GM12874 (cell line): ENCODE measurements around the gene ZIC5.

ENCODE experiments used
- TF ChIP-seq, protein P1 (sequence below): IDR thresholded peaks from 2 replicates; pipeline ENCODE4 v1.5.1; 2011; ENCODE audit warnings: low read depth, mild to moderate bottlenecking, control low read depth, low read length, moderate library complexity; ENCODE audit not compliant: insufficient read depth

The ZIC5 gene

DNA sequence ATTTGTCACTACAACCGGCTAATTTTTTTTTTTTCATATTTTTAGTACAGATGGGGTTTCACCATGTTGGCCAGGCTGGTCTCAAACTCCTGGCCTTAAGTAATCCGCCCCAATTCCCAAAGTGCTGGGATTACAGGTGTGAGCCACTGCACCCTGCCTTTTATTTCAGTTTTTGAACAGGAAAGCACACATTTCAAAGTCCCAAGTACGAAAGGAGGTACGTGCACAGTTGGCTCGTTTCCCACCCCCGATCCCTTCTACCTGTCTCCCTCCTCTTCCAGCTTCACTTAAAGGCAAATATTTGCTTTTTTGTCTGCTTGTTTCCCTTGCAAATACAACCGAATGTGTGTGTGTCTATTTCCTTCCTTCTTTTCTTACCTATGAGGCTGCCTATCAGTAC is 30.5 kb downstream of the ZIC5 start:
- TF ChIP-seq, protein P1, sequence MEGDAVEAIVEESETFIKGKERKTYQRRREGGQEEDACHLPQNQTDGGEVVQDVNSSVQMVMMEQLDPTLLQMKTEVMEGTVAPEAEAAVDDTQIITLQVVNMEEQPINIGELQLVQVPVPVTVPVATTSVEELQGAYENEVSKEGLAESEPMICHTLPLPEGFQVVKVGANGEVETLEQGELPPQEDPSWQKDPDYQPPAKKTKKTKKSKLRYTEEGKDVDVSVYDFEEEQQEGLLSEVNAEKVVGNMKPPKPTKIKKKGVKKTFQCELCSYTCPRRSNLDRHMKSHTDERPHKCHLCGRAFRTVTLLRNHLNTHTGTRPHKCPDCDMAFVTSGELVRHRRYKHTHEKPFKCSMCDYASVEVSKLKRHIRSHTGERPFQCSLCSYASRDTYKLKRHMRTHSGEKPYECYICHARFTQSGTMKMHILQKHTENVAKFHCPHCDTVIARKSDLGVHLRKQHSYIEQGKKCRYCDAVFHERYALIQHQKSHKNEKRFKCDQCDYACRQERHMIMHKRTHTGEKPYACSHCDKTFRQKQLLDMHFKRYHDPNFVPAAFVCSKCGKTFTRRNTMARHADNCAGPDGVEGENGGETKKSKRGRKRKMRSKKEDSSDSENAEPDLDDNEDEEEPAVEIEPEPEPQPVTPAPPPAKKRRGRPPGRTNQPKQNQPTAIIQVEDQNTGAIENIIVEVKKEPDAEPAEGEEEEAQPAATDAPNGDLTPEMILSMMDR, result no peak

DNA sequence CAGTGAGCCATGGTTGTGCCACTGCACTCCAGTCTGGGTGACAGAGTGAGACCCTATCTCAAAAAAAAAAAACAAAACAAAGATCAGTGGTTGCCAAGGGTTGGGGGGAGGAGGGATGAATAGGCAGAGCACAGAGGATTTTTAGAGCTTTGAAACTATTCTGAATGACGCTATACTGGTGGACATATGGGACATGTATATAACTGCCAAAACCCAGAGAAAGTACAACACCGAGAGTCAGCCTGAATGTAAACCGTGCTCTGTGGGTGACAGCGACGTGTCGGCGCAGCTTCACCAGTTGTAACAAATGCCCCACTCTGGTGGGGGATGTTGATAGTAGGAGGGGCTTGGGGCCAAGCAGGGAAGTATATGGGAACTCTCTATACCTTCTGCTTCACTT is 32.9 kb downstream of the ZIC5 start:
- TF ChIP-seq, protein P1, result no peak

- TF ChIP-seq, protein P1, result 0 out of 2 replicates have a peak, but pooled peaks have one; percentile 22
Observed at GRCh38 chr13:99935772-99936171, 35.8 kb downstream of the ZIC5 start.

DNA sequence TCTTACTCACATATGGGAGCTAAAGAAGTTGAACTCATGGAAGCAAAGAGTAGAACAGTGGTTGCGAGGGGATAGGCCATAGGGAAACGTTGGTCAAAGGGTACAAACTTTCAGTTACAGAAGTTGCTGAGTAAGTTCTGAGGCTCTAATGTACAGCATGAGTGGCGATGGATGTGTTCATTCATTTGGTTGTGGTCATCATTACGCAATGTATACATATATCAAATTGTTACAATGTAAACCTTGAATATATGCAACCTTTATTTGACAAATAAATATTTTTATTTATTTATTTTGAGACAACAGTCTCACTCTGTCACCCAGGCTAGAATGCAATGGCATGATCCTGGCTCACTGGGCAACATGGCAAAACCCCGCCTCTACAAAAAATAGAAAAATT is 38.7 kb downstream of the ZIC5 start:
- TF ChIP-seq, protein P1, result no peak

- TF ChIP-seq, protein P1, result no peak
Observed at GRCh38 chr13:99930925-99931324, 40.6 kb downstream of the ZIC5 start.

- TF ChIP-seq, protein P1, result no peak
Observed at GRCh38 chr13:99929866-99930265, 41.7 kb downstream of the ZIC5 start.

GRCh38 chr13:99926014-99926731 is 45.4 kb downstream of the ZIC5 start:
- TF ChIP-seq, protein P1, result no peak
